Ishikawa (cell line): ENCODE results near the gene ARMC9.

Experiments used
- CEBPB ChIP-seq: IDR thresholded peaks from 2 replicates; pipeline ENCODE4 v1.6.1; 2012
- CREB1 ChIP-seq: IDR thresholded peaks from 2 replicates; pipeline ENCODE4 v1.6.1; 2012; ENCODE audit warnings: low read depth
- EGR1 ChIP-seq: IDR thresholded peaks from 2 replicates; pipeline ENCODE4 v1.6.1; 2012
- EP300 ChIP-seq: IDR thresholded peaks from 2 replicates; pipeline ENCODE4 v1.6.1; 2012; ENCODE audit warnings: borderline replicate concordance
- FOXM1 ChIP-seq: IDR thresholded peaks from 2 replicates; pipeline ENCODE4 v1.6.1; 2012; ENCODE audit warnings: low read depth, borderline replicate concordance
- MAX ChIP-seq: IDR thresholded peaks from 2 replicates; pipeline ENCODE4 v1.6.1; 2012
- NFIC ChIP-seq: IDR thresholded peaks from 2 replicates; pipeline ENCODE4 v1.6.1; 2012
- RAD21 ChIP-seq: IDR thresholded peaks from 2 replicates; pipeline ENCODE4 v1.6.1; 2012; ENCODE audit warnings: low read depth
- REST ChIP-seq: IDR thresholded peaks from 2 replicates; pipeline ENCODE4 v1.6.1; 2012; ENCODE audit warnings: low read depth, mild to moderate bottlenecking
- TAF1 ChIP-seq: IDR thresholded peaks from 2 replicates; pipeline ENCODE4 v1.6.1; 2012; ENCODE audit warnings: low read depth, mild to moderate bottlenecking
- TCF12 ChIP-seq: IDR thresholded peaks from 2 replicates; pipeline ENCODE4 v1.6.1; 2012; ENCODE audit warnings: low read depth
- TEAD4 ChIP-seq: IDR thresholded peaks from 2 replicates; pipeline ENCODE4 v1.6.1; 2012
- YY1 ChIP-seq: IDR thresholded peaks from 2 replicates; pipeline ENCODE4 v1.6.1; 2012; ENCODE audit warnings: low read depth
- ZBTB7A ChIP-seq: IDR thresholded peaks from 2 replicates; pipeline ENCODE4 v1.6.1; 2012; ENCODE audit warnings: low read depth
- TF ChIP-seq, protein P1 (sequence below): IDR thresholded peaks from 2 replicates; pipeline ENCODE4 v1.6.1; 2012

The ARMC9 gene

GRCh38 chr2:231260442-231261208 lies 62.2 kb downstream of the ARMC9 start:
- no peak for TF ChIP-seq REST
- TF ChIP-seq FOXM1, result no peak
- no peak for TF ChIP-seq EP300
- no peak for TF ChIP-seq EGR1
- no peak for TF ChIP-seq TAF1

- TF ChIP-seq CREB1, result no peak
- TF ChIP-seq NFIC, result no peak
- TF ChIP-seq YY1, result no peak
- TF ChIP-seq RAD21, result no peak
- no peak for TF ChIP-seq MAX
- TF ChIP-seq TEAD4, result no peak
Measured at GRCh38 chr2:231263118-231263831, 64.8 kb downstream of the ARMC9 start.

DNA sequence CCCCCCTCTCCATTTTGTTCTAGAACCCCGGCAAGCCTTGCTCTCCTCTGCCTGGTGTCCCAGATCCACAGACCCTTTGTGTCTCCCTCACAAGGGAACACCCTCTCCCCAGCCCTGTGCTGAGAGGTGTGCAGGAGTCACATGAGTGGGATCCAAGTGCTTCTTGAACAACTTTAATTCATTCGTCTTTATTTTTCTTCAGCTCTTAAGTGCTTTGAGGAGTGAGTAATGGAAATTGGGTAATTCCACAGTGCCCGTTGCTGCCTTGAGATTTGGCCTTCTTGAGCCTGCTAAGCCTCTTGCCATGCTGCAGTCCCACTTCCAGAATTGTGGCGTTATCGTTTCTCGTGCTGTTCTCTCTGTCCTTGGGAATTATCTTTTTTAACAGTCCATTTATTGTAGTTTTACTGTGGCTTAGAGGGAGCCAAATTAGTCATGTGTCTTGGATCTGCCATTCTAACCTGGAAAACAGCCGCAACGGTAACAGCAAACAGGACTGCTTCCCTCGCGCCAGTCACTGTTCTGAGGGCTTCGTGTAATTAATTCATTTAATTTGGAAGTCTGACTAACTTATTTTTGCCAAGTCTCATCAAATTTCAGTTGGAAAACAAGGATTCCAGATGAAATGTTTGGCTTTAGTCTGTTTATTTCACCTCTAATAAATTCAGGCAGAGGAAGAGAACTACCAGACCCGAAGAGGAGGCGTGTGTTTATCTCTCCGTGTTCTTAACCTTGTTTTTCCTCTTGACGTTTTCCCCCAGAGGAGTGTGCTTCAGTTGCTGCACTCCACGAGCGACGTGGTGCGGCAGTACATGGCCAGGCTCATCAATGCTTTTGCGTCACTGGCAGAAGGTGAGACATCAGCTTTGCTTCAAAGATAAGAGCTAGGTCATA lies 72.0 kb downstream of the ARMC9 start:
- no peak for TF ChIP-seq CREB1
- TF ChIP-seq, protein P1, sequence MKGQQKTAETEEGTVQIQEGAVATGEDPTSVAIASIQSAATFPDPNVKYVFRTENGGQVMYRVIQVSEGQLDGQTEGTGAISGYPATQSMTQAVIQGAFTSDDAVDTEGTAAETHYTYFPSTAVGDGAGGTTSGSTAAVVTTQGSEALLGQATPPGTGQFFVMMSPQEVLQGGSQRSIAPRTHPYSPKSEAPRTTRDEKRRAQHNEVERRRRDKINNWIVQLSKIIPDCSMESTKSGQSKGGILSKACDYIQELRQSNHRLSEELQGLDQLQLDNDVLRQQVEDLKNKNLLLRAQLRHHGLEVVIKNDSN, result no peak
- no peak for TF ChIP-seq FOXM1
- no peak for TF ChIP-seq TCF12
- TF ChIP-seq TEAD4, result no peak
- no peak for TF ChIP-seq TAF1
- TF ChIP-seq EP300, result no peak
- TF ChIP-seq RAD21, result no peak
- TF ChIP-seq MAX, result no peak
- no peak for TF ChIP-seq CEBPB
- TF ChIP-seq ZBTB7A, result no peak

DNA sequence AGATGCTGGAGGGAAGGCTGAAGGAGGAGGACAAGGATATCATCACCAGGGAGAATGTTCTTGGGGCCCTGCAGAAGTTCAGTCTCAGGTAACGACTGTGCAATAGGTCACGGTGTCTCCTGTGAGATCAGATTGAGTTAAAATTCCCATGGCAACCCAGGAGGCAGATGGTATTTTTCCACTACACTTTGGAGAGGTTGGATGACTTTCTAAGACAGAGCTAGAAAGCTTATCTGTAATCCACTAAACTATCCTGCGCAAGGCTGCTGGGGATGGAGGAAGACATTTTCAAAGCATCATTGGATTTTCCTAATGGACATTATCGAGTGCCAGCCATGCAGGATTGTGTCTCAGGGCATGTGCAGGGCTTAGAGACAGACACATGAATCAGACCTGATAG lies 74.6 kb downstream of the ARMC9 start:
- no peak for TF ChIP-seq NFIC
- TF ChIP-seq EGR1, result no peak
- TF ChIP-seq TAF1, result no peak
- TF ChIP-seq MAX, result no peak
- no peak for TF ChIP-seq TEAD4
- no peak for TF ChIP-seq REST
- TF ChIP-seq FOXM1, result no peak
- TF ChIP-seq RAD21, result no peak
- TF ChIP-seq EP300, result no peak
- no peak for TF ChIP-seq YY1
- TF ChIP-seq, protein P1, result no peak
- no peak for TF ChIP-seq CREB1
- TF ChIP-seq TCF12, result no peak
- no peak for TF ChIP-seq CEBPB
- no peak for TF ChIP-seq ZBTB7A

DNA sequence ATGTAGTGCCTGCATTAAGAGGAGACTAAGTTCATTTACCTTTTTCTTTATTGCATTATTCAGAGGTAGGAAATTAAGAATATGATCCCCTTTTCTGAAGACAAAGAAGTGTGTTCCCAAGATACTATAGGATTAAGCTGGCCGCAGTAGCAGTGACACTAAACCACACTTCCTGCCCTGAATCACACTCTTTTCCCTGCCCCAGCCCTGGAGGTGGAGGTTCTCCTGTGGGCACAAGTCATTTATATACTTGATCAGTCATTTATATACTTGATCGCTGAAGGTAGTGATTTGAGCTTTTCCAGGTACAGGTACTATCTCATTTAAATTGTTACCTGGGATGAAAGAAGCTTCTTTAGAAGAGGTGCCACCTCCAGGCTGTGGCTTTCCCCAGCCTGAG lies 78.6 kb downstream of the ARMC9 start:
- TF ChIP-seq CREB1 (no peak), YY1 (no peak), EP300 (no peak), TCF12 (no peak), ZBTB7A (no peak), EGR1 (no peak), RAD21 (no peak), TEAD4 (no peak), MAX (no peak), CEBPB (no peak), TAF1 (no peak), FOXM1 (no peak)
- TF ChIP-seq, protein P1, result no peak
